ENCODE results near the gene NFIA. TPM values are rescaled to one million over a fixed set of nuclear protein-coding genes. Genes with fewer than 3 reads are reported as not detected.

The NFIA gene
- total RNA-seq, 1 experiment from 2014 or later: 65.4 TPM

GRCh38 chr1:61313906-61314422 lies 231.6 kb downstream of the NFIA start:
- ChIA-PET POLR2A (ENCODE audit: low non-redundant PET) (no interaction called here), CTCF (interaction anchor here (0.5 kb wide), 1 partner anchor 538 kb away, joined by 3 read pairs; no protein-coding TSS in a partner anchor)
- intact Hi-C loops (cut with micrococcal nuclease; ENCODE audit: unreplicated experiment): no loop called here
- H3K4me1 ChIP-seq (ENCODE audit: insufficient read depth, low read length, poor library complexity, severe bottlenecking): peaks cover 23% of the 10 kb centered on the region
- H3K36me3 ChIP-seq (ENCODE audit: insufficient read depth, low read length, poor library complexity, severe bottlenecking): no peaks in the 10 kb centered on the region
- no peak for DNase-seq (ENCODE audit: low spot score)
- no peaks in the 10 kb centered on the region for H3K9me3 ChIP-seq (ENCODE audit: low read depth, low read length, poor library complexity, severe bottlenecking)
- no peaks in the 10 kb centered on the region for H3K27me3 ChIP-seq (replicated peaks; ENCODE audit: insufficient read depth, low read depth, low read length, poor library complexity)
- H3K4me3 ChIP-seq (ENCODE audit: low read depth, low read length, poor library complexity, severe bottlenecking): no peak overlapping the region
- TF ChIP-seq CTCF (conservative IDR thresholded peaks at IDR 0.05; ENCODE audit: low read depth, low read length) (no peak), EZH2 (IDR thresholded peaks at IDR 0.05; ENCODE audit: borderline replicate concordance, low read depth, low read length, poor library complexity, severe bottlenecking) (no peak)
- H3K27ac ChIP-seq (ENCODE audit: low read depth, low read length, poor library complexity, severe bottlenecking): no peak overlapping the region
- no TSS peak for BruUV-seq (replicated peaks)

GRCh38 chr1:61315011-61315410 lies 232.7 kb downstream of the NFIA start:
- POLR2A ChIA-PET (ENCODE audit: low non-redundant PET): no interaction called here
- no peaks in the 10 kb centered on the region for H3K9me3 ChIP-seq (ENCODE audit: low read depth, low read length, poor library complexity, severe bottlenecking)
- CTCF ChIA-PET: no interaction called here
- intact Hi-C loops (cut with micrococcal nuclease; ENCODE audit: unreplicated experiment): no loop called here
- H3K36me3 ChIP-seq (ENCODE audit: insufficient read depth, low read length, poor library complexity, severe bottlenecking): no peaks in the 10 kb centered on the region
- DNase-seq (ENCODE audit: low spot score): no peak
- H3K4me3 ChIP-seq (ENCODE audit: low read depth, low read length, poor library complexity, severe bottlenecking): no peak overlapping the region
- H3K27ac ChIP-seq (ENCODE audit: low read depth, low read length, poor library complexity, severe bottlenecking): no peak overlapping the region
- H3K27me3 ChIP-seq (replicated peaks; ENCODE audit: insufficient read depth, low read depth, low read length, poor library complexity): no peaks in the 10 kb centered on the region
- TF ChIP-seq CTCF (conservative IDR thresholded peaks at IDR 0.05; ENCODE audit: low read depth, low read length) (no peak), EZH2 (IDR thresholded peaks at IDR 0.05; ENCODE audit: borderline replicate concordance, low read depth, low read length, poor library complexity, severe bottlenecking) (no peak)
- no TSS peak for BruUV-seq (replicated peaks)
- H3K4me1 ChIP-seq (ENCODE audit: insufficient read depth, low read length, poor library complexity, severe bottlenecking): peaks cover 31% of the 10 kb centered on the region

- no peaks in the 10 kb centered on the region for H3K9me3 ChIP-seq (ENCODE audit: low read depth, low read length, poor library complexity, severe bottlenecking)
- no peak for DNase-seq (ENCODE audit: low spot score)
- peaks cover 31% of the 10 kb centered on the region for H3K4me1 ChIP-seq (ENCODE audit: insufficient read depth, low read length, poor library complexity, severe bottlenecking)
- no peak overlapping the region for H3K27ac ChIP-seq (ENCODE audit: low read depth, low read length, poor library complexity, severe bottlenecking)
- no TSS peak for BruUV-seq (replicated peaks)
- no peaks in the 10 kb centered on the region for H3K36me3 ChIP-seq (ENCODE audit: insufficient read depth, low read length, poor library complexity, severe bottlenecking)
- TF ChIP-seq CTCF (conservative IDR thresholded peaks at IDR 0.05; ENCODE audit: low read depth, low read length) (no peak), EZH2 (IDR thresholded peaks at IDR 0.05; ENCODE audit: borderline replicate concordance, low read depth, low read length, poor library complexity, severe bottlenecking) (no peak)
- ChIA-PET POLR2A (ENCODE audit: low non-redundant PET) (no interaction called here), CTCF (no interaction called here)
- no peaks in the 10 kb centered on the region for H3K27me3 ChIP-seq (replicated peaks; ENCODE audit: insufficient read depth, low read depth, low read length, poor library complexity)
- no peak overlapping the region for H3K4me3 ChIP-seq (ENCODE audit: low read depth, low read length, poor library complexity, severe bottlenecking)
- intact Hi-C loops (cut with micrococcal nuclease; ENCODE audit: unreplicated experiment): no loop called here
Observed at GRCh38 chr1:61316493-61316892, 234.1 kb downstream of the NFIA start.
